Measurements from ENCODE around the gene CYP4V2. TPM values are rescaled to one million over a fixed set of nuclear protein-coding genes. Genes with fewer than 3 reads are reported as not detected.
"Not testable (repeated sequence)": the region's sequence is repeated elsewhere in the genome, so short reads cannot be mapped to it uniquely, and the experiment has no call there.

Gene CYP4V2
- total RNA-seq, 4 donors from 2014 or later, result 44.0 to 83.8 (median 61.3) TPM

GRCh38 chr4:186243331-186243730 lies 52.0 kb downstream of the CYP4V2 start:
- intact Hi-C loops (cut with DNase I; ENCODE audit: low total_unique reads), result no loop called here
- Histone ChIP-seq H3K27ac (no peak overlapping the region), H3K27me3 (no peaks in the 10 kb centered on the region), H3K9me3 (no peaks in the 10 kb centered on the region), H3K4me3 (no peak overlapping the region), H3K4me1 (no peaks in the 10 kb centered on the region), H3K36me3 (no peaks in the 10 kb centered on the region)
- in situ Hi-C loops (cut with MboI; ENCODE audit: low pct_ligation_motif_present in 1 of 4, low pct_unique_long_range_greater_than_20kb in 1 of 4, low sequenced_read_pairs in 3 of 4), result no loop called here
- TF ChIP-seq POLR2AphosphoS5 (IDR thresholded peaks at IDR 0.05) (no peak), EP300 (IDR thresholded peaks at IDR 0.05; ENCODE audit: low read depth) (no peak), POLR2A (IDR thresholded peaks at IDR 0.05) (no peak)
- TF ChIP-seq, protein P1, sequence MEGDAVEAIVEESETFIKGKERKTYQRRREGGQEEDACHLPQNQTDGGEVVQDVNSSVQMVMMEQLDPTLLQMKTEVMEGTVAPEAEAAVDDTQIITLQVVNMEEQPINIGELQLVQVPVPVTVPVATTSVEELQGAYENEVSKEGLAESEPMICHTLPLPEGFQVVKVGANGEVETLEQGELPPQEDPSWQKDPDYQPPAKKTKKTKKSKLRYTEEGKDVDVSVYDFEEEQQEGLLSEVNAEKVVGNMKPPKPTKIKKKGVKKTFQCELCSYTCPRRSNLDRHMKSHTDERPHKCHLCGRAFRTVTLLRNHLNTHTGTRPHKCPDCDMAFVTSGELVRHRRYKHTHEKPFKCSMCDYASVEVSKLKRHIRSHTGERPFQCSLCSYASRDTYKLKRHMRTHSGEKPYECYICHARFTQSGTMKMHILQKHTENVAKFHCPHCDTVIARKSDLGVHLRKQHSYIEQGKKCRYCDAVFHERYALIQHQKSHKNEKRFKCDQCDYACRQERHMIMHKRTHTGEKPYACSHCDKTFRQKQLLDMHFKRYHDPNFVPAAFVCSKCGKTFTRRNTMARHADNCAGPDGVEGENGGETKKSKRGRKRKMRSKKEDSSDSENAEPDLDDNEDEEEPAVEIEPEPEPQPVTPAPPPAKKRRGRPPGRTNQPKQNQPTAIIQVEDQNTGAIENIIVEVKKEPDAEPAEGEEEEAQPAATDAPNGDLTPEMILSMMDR (IDR thresholded peaks at IDR 0.05), result no peak
- 89 to 91% methylated on average over 2 of the region's 2 CpGs for WGBS, 2 donors (ENCODE audit: low coverage in 1 of 2)
- DNase-seq, result no peak

- WGBS, 2 donors (ENCODE audit: low coverage in 1 of 2), result 88 to 90% methylated on average over 5 of the region's 5 CpGs
- TF ChIP-seq POLR2A (IDR thresholded peaks at IDR 0.05), result no peak
- no peak for TF ChIP-seq EP300 (IDR thresholded peaks at IDR 0.05; ENCODE audit: low read depth)
- TF ChIP-seq POLR2AphosphoS5 (IDR thresholded peaks at IDR 0.05), result no peak
- TF ChIP-seq, protein P1 (IDR thresholded peaks at IDR 0.05), result no peak
- Histone ChIP-seq H3K4me1 (no peaks in the 10 kb centered on the region), H3K27me3 (no peaks in the 10 kb centered on the region), H3K4me3 (no peak overlapping the region), H3K36me3 (no peaks in the 10 kb centered on the region), H3K27ac (no peak overlapping the region), H3K9me3 (no peaks in the 10 kb centered on the region)
- intact Hi-C loops (cut with DNase I; ENCODE audit: low total_unique reads) (no loop called here), in situ Hi-C loops (cut with MboI; ENCODE audit: low pct_ligation_motif_present in 1 of 4, low pct_unique_long_range_greater_than_20kb in 1 of 4, low sequenced_read_pairs in 3 of 4) (no loop called here)
- DNase-seq, result no peak
Observed at GRCh38 chr4:186244835-186245234, 53.5 kb downstream of the CYP4V2 start.

GRCh38 chr4:186247062-186247752 lies 55.8 kb downstream of the CYP4V2 start:
- WGBS, 2 donors (ENCODE audit: low coverage in 1 of 2), result 87 to 91% methylated on average over 8 to 9 of the region's 9 CpGs
- in situ Hi-C loops (cut with MboI; ENCODE audit: low pct_ligation_motif_present in 1 of 4, low pct_unique_long_range_greater_than_20kb in 1 of 4, low sequenced_read_pairs in 3 of 4); H3K27ac ChIP-seq; H3K4me1 ChIP-seq; H3K27me3 ChIP-seq; H3K9me3 ChIP-seq; intact Hi-C loops (cut with DNase I; ENCODE audit: low total_unique reads); H3K36me3 ChIP-seq; H3K4me3 ChIP-seq; DNase-seq: not testable (repeated sequence)

GRCh38 chr4:186248643-186249042 lies 57.3 kb downstream of the CYP4V2 start:
- Histone ChIP-seq H3K4me1 (no peaks in the 10 kb centered on the region), H3K27me3 (no peaks in the 10 kb centered on the region), H3K36me3 (no peaks in the 10 kb centered on the region), H3K9me3 (no peaks in the 10 kb centered on the region), H3K27ac (no peak overlapping the region), H3K4me3 (no peak overlapping the region)
- 50 to 67% methylated on average over 1 of the region's 1 CpG for WGBS, 2 donors (ENCODE audit: low coverage in 1 of 2)
- TF ChIP-seq, protein P1 (IDR thresholded peaks at IDR 0.05), result no peak
- TF ChIP-seq POLR2AphosphoS5 (IDR thresholded peaks at IDR 0.05) (no peak), POLR2A (IDR thresholded peaks at IDR 0.05) (no peak), EP300 (IDR thresholded peaks at IDR 0.05; ENCODE audit: low read depth) (no peak)
- in situ Hi-C loops (cut with MboI; ENCODE audit: low pct_ligation_motif_present in 1 of 4, low pct_unique_long_range_greater_than_20kb in 1 of 4, low sequenced_read_pairs in 3 of 4), result no loop called here
- intact Hi-C loops (cut with DNase I; ENCODE audit: low total_unique reads), result no loop called here
- no peak for DNase-seq

Measured in transverse colon (tissue), 4 donors.